Kidney glomerular epithelial cell (primary cell): ENCODE data around the gene USP9Y.

ENCODE experiments used
- DNase-seq: peaks from one replicate; lab custom pipeline; 2025; lab: John Stamatoyannopoulos, UW

The USP9Y gene

DNA sequence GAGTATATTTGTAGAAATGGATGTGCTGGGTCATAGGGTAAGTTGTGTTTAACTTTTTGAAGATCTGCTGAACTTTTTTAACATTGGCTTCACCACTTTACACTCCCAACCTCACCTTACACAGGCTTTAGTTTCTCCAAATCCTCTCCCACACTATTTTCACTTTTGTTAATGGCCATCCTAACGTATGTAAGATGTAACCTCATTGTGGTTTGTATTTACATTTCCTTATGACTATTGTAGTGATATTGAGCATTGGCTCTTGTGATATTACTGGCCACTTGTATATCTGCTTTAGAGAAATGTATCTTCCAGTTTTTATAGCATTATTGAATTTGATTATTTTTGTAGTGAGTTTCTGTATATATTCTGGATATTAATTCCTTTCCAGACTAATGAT lies 93.0 kb downstream of the USP9Y start:
- no peak for DNase-seq

DNA sequence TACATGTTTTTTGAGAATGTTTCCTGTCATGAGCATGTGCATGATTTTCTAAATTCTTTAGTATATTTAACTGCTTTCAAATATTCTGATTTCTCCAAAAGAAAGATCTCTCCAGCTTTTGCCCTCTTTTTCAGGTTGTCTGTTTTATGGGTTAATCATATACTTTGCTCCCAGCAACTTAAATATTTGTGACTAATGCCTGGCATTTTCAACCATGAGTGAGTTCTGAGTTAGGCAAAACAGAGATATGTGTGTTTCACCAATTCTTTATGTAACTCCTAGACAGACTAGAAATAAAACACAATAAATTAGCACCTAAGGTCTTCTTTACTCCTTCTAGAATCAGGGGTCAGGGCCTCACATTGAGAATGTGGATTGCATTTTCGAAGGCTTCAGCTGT lies 107.0 kb downstream of the USP9Y start:
- DNase-seq, result no peak

DNA sequence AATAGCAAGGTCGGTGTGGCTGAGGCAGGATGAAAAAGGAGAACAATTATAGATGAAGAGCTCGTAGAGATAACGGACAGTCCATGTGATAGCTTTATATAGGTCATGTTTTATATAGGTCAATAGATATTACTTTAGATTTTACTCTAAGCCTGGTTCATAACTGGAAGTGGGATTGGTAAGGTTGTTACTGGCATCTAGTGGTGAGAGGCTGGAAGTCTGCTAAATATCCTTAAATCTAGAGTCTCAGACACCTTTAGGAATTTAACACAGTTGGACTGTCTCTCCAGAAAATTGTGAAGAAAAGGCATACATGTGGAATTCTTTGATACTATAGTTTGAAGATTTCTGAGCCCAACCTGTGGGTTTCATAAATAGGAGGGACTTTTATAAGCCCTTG lies 108.0 kb downstream of the USP9Y start:
- DNase-seq, result peak; percentile 25

DNA sequence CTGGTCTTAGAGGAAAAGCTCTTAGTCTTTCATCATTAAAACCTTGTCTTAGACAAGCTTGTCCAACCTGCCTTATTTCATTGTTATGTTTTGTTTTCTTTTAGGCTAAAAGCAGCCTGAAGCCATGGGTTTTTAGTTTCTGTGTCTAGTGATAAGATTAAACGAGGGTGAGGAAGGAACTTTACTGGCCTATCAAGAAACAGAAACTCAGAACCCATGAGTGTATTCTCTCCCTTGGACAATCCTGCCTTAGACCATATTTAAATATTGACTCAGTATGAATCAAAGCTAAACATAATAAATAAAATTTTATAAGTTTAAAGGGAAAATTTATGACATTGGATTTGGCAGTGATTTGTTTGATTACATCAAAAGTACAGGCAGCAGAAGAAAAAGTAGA lies 122.4 kb downstream of the USP9Y start:
- no peak for DNase-seq

DNA sequence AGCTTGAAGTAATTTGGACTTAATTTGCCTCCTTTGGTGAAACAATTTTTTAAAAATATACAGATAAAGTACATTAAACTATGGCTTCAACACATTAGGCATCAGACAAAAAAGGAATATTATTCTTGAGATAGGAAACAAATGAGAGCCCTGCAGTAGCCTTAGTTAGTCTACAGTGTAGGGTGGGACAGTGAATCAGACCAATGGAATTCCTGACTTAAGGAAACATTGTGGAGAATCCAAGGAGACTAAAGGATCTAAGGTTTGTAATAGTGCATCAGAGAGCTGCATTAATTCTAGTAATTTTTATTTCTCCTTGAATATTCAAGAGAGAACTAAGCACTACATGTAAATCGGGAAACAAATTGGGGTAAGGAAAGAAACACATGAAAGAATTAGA lies 125.8 kb downstream of the USP9Y start:
- peak; percentile 8 for DNase-seq

DNA sequence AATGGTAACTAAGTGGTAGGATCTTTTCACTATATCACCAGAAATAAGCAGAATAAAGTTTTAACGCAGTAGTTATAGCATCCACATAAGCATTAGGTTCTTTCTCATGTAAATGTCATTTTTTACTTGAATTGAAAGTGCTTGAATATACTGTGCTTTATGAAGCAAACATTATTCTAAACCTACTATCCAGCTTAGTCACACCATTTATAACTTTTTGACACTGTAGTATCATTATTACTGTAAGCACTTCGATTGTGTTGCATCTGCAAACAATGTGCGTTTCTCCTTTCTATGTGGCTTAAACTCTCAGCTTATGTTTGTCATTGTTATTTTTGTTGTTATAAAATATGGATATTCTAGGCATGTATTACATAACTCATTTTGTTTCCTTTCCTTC lies 132.3 kb downstream of the USP9Y start:
- no peak for DNase-seq

DNA sequence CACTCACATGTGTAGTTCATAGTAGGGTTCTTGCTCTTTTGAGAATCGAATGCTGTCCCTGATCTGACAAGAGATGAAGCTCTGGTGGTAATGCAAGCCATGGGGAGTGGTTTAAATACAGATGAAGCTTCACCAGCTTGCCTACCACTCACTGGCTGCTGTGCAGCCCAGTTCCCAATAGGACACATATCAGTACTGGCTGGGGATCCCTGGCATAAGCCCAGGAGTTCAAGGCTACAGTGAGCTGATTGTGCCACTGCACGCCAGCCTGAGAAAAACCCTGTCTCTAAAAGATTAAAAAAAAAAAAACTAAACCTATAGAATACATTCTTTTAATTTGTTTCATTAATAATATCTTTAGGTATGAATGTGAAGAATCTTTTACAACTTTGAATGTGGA lies 136.5 kb downstream of the USP9Y start:
- DNase-seq, result no peak

DNA sequence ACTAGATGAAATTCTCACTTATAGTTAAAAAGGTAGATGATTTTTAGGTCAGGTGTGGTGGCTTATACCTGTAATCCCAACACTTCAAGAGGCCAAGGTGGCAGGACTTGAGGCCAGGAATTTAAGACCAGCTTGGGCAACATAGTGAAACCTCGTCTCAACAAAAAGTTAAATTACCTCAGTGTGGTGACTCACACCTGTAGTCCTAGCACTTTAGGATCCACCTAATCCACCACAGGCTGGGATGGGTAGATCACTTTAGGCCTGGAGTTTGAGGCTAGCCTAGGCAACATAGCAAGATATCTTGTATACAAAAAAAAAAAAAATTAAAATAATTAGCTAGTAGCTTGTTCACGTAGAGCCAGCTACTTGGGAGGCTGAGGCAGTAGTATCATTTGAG lies 140.3 kb downstream of the USP9Y start:
- DNase-seq, result no peak

DNA sequence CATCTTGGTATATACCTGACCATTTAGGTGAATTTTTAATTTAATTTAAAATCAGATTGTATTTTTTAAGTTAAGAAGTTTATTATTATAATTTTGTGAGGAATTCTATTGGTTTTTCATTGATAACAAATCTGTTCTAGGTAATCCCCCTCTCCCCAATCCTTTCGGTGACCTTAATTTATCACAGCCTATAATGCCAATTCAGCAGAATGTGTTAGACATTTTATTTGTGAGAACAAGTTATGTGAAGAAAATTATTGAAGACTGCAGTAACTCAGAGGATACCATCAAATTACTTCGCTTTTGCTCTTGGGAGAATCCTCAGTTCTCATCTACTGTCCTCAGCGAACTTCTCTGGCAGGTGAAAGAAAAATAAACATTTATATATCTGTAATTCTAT lies 145.8 kb downstream of the USP9Y start:
- no peak for DNase-seq

DNA sequence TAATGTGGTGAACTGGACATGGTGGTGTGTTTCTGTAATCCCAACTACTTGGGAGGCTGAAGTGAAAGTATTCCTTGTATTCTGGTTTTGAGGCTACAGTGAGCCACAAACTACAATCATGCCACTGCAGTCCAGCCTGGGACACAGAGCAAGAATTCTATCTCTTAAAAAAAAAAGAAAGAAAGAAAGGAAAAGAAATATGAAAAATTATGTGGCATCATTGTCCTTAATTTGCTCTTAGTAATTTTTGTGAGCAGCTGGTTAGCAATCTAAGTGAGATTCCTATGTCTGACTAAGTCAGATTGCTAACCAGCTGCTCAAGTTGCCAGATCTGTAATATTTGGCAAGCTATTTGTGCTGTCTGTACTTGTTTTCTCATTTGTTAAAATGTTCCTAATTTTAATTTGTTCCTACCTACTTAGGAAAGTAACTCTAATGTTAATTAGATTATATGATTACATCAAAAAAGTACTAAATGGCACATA lies 154.8 kb downstream of the USP9Y start:
- DNase-seq, result no peak

DNA sequence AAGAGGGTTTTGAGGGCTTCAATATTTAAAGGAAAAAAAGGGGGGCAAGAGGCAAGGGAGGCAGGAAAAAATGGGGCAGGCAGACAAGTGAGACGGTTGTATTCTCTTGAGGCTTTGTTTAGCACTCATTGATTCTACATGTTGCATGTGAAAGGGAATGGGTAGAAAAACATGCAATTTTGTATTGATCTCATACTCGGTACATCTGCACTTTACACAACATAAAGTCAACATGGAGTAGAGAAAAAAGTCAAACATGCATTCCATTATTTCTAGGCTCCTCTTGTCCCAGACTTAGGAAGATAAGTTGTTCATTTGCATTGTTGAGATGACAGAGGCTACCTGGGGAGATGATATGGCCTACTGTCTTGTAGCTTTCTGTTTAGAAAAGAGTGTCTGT lies 166.9 kb downstream of the USP9Y start:
- no peak for DNase-seq

DNA sequence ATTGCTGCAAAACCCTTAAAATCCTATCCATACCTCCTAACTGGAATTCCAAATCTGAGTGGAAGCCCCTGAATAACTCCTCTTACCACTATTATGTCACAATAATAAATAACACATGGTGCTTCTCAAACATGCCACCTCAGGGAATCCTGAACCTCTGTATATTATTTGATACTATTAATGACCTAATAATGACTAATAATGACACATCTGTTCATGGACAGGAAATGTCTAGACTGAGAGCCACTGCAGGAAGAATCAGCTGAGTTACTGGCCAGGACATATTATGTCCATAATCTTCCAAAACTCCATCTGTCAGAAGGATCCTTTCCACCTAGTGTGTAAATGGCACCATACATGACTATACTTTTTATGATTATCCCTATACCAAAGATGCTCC lies 195.9 kb downstream of the USP9Y start:
- DNase-seq, result no peak

DNA sequence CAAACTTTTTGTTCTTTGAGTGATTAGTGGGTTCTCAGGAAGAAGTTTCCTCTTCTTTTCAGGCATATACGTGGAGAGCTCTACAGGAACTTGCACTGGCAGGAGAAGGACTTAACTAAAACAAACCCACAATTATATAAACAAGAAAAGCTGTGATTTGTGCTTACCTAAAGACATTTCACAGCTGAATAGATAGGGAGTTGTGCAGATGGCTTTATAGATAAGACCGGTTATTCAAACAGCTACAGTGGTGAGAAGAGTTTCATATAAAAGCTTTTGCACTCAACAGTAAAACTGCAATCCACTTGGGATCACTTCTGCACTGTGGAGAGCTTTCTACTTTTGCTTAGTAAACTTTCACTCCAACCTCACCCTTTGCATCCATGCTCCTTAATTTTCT lies 197.6 kb downstream of the USP9Y start:
- no peak for DNase-seq

DNA sequence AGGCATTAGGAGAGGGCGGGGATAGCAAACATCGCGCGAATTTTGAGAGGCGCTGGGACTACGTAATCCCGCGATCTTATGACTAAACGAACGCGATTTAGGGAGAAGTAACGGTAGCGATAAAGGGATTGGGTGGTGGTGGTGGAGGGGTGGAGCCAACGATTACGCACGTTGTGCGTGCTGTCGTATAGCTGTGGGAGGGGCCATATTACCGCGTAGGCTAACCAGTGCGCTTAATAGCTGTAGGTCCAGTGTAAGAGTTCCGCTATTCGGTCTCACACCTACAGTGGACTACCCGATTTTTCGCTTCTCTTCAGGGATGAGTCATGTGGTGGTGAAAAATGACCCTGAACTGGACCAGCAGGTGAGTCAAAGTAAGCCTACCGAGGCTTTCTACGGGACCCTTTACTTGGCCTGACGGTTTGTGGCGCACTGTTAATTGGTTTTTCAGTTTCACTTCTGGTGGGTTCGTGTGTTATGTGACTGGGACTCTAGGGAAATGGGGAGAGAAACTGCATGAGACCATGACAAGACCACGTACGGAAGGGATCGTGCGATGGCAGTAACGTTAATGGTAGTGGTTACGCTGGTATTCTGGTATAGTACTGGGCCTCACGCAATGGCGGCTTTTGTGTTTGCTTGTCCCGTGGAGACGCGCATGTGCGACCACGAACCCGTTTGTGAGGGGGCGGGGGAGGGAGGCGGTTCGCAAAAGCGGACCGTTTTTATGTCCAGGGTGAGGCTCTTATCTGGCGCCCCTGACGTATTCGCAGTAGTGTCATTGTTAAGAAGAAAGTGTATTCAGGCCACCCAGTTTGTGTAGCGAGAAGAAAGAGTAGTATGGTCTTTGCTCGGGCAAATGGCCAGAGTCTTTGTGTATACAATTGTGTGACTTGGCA lies 203.8 kb downstream of the USP9Y start, which contains the start of gene DDX3Y:
Gene DDX3Y, plus strand, starts transcription at position 251 of the 899 bp plus-strand sequence. Its CDS starts 69 bp downstream, at position 320.
- peak; percentile 89 for DNase-seq

DNA sequence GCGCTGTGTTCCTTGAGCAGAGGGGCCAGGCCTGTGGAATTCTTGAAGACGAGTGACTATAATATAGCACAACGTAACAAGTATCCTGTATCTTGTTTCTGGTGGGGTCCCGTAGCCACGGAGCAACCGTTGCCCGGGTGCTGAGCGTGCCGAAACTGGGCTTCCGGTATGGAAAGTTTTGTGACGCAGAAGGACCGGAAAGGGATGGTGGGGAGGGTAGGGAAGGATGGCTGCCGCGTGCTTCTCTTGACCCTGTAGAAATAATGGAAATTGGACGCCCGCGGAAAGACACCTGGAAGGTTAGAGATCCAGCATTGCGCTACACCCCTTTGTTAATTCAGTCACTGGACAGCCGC lies 204.5 kb downstream of the USP9Y start:
- peak; percentile 16 for DNase-seq

DNA sequence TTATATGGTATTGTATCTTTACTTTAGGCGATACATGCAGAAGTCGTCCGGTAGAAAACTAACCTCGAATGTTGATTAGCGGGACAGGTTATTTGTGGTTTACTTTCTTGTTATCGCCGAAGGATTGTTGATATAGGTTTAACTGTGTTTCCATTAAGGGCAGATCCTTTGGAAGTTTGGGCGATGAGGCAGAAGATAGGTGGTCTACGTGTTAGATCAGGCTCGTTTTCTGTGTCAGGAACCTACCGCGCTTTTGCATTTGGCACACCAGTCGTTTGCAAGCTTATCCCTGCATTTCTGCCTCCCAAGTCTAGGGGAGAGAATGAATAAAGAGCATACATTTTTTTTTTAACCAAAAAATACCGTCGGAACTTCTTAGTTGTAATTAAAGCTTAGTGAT lies 204.9 kb downstream of the USP9Y start:
- no peak for DNase-seq
